ENCODE data around the gene D2HGDH. TPM values are rescaled to one million over a fixed set of nuclear protein-coding genes. Genes with fewer than 3 reads are reported as not detected.

D2HGDH gene
- total and polyA plus RNA-seq, 10 of the 15 experiments (the other 5 are each of a cell fraction or from before 2014, with no cell fraction given) = 0.52 to 32.1 (median 11.0) TPM

DNA sequence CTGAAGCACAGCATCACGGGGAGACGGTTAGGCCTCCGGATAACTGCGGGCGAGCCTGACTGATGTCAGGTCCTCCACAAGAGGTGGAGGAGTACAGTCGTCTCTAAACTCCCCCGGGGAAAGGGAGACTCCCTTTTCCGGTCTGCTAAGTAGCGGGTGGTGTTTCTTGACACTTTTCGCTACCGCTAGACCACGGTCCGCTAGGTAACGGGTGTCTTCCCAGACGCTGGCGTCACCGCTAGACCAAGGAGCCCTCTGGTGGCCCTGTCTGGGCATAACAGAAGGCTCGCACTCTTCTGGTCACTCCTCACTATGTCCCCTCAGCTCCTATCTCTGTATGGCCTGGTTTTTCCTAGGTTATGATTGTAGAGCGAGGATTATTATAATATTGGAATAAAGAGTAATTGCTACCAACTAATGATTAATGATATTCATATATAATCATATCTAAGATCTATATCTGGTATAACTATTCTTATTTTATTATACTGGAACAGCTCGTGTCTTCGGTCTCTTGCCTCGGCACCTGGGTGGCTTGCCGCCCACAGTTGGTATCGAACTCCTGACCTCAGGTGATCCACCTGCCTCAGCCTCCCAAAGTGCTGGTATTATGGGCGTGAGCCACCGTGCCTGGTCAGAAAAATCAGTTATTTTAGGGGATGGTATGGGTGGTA, 1.8 kb upstream of the D2HGDH start (continued):
- TF ChIP-seq MTA2 (IDR thresholded peaks at IDR 0.05; ENCODE audit: low read depth) (peak; percentile 56; the same call in 1 of the 2 replicates), CREB1 (IDR thresholded peaks at IDR 0.05; ENCODE audit: low read depth) (0 out of 2 replicates have a peak, but pooled peaks have one; percentile 27), TCF12 (IDR thresholded peaks at IDR 0.05; ENCODE audit: low read depth, low read length) (peak; percentile 61; the same call in 1 of the 2 replicates), CREM (IDR thresholded peaks at IDR 0.05; ENCODE audit: low read depth) (peak; percentile 38; the same call in 1 of the 2 replicates)
- TF ChIP-seq, protein P1, sequence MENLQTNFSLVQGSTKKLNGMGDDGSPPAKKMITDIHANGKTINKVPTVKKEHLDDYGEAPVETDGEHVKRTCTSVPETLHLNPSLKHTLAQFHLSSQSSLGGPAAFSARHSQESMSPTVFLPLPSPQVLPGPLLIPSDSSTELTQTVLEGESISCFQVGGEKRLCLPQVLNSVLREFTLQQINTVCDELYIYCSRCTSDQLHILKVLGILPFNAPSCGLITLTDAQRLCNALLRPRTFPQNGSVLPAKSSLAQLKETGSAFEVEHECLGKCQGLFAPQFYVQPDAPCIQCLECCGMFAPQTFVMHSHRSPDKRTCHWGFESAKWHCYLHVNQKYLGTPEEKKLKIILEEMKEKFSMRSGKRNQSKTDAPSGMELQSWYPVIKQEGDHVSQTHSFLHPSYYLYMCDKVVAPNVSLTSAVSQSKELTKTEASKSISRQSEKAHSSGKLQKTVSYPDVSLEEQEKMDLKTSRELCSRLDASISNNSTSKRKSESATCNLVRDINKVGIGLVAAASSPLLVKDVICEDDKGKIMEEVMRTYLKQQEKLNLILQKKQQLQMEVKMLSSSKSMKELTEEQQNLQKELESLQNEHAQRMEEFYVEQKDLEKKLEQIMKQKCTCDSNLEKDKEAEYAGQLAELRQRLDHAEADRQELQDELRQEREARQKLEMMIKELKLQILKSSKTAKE (IDR thresholded peaks at IDR 0.05; ENCODE audit: low read depth, poor library complexity, severe bottlenecking) = peak; percentile 96

DNA sequence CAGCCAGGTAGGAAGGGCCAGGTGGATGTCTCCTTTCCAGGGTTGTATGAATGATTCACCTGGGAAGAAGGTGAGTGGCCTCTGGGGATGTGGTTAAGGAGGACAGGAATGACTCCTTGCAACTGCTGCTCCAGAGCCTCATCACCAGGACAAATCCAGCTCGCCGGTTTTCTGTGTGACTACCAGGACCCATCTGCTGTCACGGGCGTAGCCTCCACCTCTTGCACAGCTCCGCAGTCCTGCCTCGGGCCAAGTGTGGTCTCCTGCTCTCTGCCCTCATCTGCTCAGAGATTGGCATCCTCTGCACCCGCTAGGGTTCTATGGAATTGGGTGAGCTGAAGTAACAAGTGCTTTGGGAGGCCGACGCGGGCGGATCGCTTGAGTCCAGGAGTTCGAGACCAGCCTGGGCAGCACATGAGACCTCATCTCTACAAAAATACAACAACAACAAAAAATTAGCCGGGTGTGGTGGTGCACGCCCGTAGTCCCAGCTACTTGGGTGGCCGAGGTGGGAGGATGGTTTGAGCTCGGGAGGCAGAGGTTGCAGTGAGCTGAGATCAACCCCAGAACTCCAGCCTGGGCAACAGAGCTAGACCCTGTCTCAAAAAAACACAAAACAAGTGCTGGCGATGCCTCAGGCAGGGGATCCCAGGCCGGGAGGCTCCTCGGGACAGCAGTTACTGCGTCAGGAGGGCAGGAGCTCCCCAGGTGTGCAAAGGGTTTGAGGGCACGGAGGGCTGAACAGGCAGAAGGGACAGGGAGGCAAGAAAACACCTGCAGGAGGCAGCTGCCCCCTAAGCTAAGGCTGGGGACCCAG, 831 bp upstream of the D2HGDH start:
- H3K4me1 ChIP-seq (ENCODE audit: control insufficient read depth, insufficient read depth, low read length) = 0 out of 2 replicates have a peak, but pooled peaks cover 3% of the 10 kb centered on the region
- H3K79me2 ChIP-seq (ENCODE audit: control insufficient read depth, insufficient read depth, low read length) = peaks cover 8% of the 10 kb centered on the region
- no peaks in the 10 kb centered on the region; the same call in 1 of the 2 replicates for H4K20me1 ChIP-seq (ENCODE audit: control insufficient read depth, insufficient read depth)
- DNase-seq (ENCODE audit: low read depth, low spot score) = no peak
- H3K9ac ChIP-seq (ENCODE audit: control insufficient read depth, insufficient read depth, low read length) = peak overlapping the region; percentile 32; the same call in 1 of the 2 replicates
- WGBS (ENCODE audit: insufficient coverage, insufficient replicate concordance, low lambda C conversion rate, missing lambda C conversion rate) = 74% methylated on average over 23 of the region's 23 CpGs
- no peak for ATAC-seq
- ChIA-PET SMC1A (ENCODE audit: uncharacterized antibody, unreplicated experiment) (interaction anchor here (1.0 to 2.7 kb wide), 7 partner anchors 8 to 515 kb away, joined by 3 to 11 read pairs (median 4); partner anchors contain the start of genes ING5 and RTP5), RAD21 (ENCODE audit: unreplicated experiment) (interaction anchor here (0.7 to 2.9 kb wide), 10 partner anchors 30 to 280 kb away, joined by 3 to 14 read pairs (median 3); partner anchors contain the start of genes DTYMK and ING5), CTCF (interaction anchor here (0.7 to 2.7 kb wide), 9 partner anchors 8 to 145 kb away, joined by 3 to 10 read pairs (median 4); partner anchors contain the start of genes DTYMK and ING5), POLR2A (interaction anchor here (1.0 to 3.2 kb wide), 4 partner anchors 31 to 145 kb away, joined by 3 to 19 read pairs (median 6); partner anchors contain the start of genes ING5 and PDCD1)
- H2AFZ ChIP-seq (ENCODE audit: control insufficient read depth, low read depth, low read length) = peak overlapping the region; percentile 87
- H3K36me3 ChIP-seq (ENCODE audit: control insufficient read depth in 2 of 2, insufficient read depth in 2 of 2, low read length in 1 of 2) = no peaks in the 10 kb centered on the region
- intact Hi-C loops (cut with micrococcal nuclease; ENCODE audit: unreplicated experiment) = loop anchor here (1.0 to 10.0 kb wide), 4 partner anchors 31 to 148 kb away; partner anchors contain the start of genes DTYMK and ING5
- H3K27ac ChIP-seq (ENCODE audit: control insufficient read depth, insufficient read depth) = no peak overlapping the region; the same call in 1 of the 2 replicates
- H3K4me2 ChIP-seq (ENCODE audit: control insufficient read depth, insufficient read depth) = peak overlapping the region; percentile 76
- H3K4me3 ChIP-seq = peak overlapping the region; percentile 61; the same call in 1 of the 2 replicates
- FAIRE-seq = no peak
- H3K9me3 ChIP-seq (replicated peaks; ENCODE audit: control insufficient read depth, insufficient read depth, low read length) = no peaks in the 10 kb centered on the region
- in situ Hi-C loops (cut with MboI) = no loop called here
- BruUV-seq (replicated peaks) = TSS peak; percentile 47
- H3K27me3 ChIP-seq (replicated peaks in 1 of 2; ENCODE audit: control insufficient read depth in 2 of 2, insufficient read depth in 2 of 2, low read length in 1 of 2) = no peaks in the 10 kb centered on the region
- TF ChIP-seq BMI1 (IDR thresholded peaks at IDR 0.05; ENCODE audit: borderline replicate concordance) (no peak), POLR2A (IDR thresholded peaks at IDR 0.05; ENCODE audit: low read depth, low read length) (no peak), YY1 (IDR thresholded peaks at IDR 0.05; ENCODE audit: low read depth, low read length) (no peak), POLR2AphosphoS2 (IDR thresholded peaks at IDR 0.05; ENCODE audit: low read depth, low read length) (no peak), NFXL1 (IDR thresholded peaks at IDR 0.05; ENCODE audit: borderline replicate concordance) (no peak), RAD51 (IDR thresholded peaks at IDR 0.05) (no peak), MXI1 (IDR thresholded peaks at IDR 0.05; ENCODE audit: low read depth, low read length) (no peak), BCL11A (IDR thresholded peaks at IDR 0.05; ENCODE audit: low read depth, low read length) (no peak), HCFC1 (IDR thresholded peaks at IDR 0.05; ENCODE audit: low read length) (no peak), TAF1 (IDR thresholded peaks at IDR 0.05; ENCODE audit: borderline replicate concordance, low read depth, low read length) (no peak)
- TF ChIP-seq, protein P2, sequence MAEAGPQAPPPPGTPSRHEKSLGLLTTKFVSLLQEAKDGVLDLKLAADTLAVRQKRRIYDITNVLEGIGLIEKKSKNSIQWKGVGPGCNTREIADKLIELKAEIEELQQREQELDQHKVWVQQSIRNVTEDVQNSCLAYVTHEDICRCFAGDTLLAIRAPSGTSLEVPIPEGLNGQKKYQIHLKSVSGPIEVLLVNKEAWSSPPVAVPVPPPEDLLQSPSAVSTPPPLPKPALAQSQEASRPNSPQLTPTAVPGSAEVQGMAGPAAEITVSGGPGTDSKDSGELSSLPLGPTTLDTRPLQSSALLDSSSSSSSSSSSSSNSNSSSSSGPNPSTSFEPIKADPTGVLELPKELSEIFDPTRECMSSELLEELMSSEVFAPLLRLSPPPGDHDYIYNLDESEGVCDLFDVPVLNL (IDR thresholded peaks at IDR 0.05; ENCODE audit: low read depth, low read length) = no peak
- TF ChIP-seq, protein P3, sequence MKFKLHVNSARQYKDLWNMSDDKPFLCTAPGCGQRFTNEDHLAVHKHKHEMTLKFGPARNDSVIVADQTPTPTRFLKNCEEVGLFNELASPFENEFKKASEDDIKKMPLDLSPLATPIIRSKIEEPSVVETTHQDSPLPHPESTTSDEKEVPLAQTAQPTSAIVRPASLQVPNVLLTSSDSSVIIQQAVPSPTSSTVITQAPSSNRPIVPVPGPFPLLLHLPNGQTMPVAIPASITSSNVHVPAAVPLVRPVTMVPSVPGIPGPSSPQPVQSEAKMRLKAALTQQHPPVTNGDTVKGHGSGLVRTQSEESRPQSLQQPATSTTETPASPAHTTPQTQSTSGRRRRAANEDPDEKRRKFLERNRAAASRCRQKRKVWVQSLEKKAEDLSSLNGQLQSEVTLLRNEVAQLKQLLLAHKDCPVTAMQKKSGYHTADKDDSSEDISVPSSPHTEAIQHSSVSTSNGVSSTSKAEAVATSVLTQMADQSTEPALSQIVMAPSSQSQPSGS (IDR thresholded peaks at IDR 0.05; ENCODE audit: low read length) = no peak
